Body of pancreas (tissue), 4 donors: ENCODE data around the gene SPACDR.

Experiments used
- POLR2A ChIP-seq, 3 donors: fragments of 450-650 bp; IDR thresholded peaks; one replicate each; pipeline ENCODE4 v1.6.1; 2016; ENCODE audit warnings: antibody characterized with exemption in 3 of 3, mild to moderate bottlenecking in 2 of 3
- TF ChIP-seq, protein P1 (sequence below), 7 experiments: fragments of 450-650 bp in 4 of 7; fragments of 200-600 bp in 3 of 7; sonication (generic) in 3 of 7; IDR thresholded peaks; one replicate each; pipeline ENCODE4 v1.5.1; 2016 to 2019; ENCODE audit warnings: antibody characterized with exemption in 7 of 7

DNA sequence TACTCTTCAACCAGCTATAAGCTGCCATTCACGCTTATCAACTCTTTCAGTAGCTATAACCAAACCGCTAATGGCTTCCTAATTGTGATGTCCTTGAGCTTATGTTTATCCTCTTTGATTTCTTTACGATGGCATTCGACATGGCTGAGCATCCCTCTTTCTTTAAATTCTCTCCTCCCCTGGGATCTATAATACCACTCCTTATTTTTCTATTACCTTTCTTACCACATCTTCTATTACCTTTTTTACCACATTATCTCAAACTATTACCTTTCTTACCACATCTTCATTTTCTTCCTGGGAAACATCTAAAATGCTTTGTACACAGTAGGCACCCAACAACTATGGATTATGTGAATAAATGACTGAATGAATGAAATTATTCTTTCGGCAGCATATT, 48.6 kb downstream of the SPACDR start:
- TF ChIP-seq, protein P1, sequence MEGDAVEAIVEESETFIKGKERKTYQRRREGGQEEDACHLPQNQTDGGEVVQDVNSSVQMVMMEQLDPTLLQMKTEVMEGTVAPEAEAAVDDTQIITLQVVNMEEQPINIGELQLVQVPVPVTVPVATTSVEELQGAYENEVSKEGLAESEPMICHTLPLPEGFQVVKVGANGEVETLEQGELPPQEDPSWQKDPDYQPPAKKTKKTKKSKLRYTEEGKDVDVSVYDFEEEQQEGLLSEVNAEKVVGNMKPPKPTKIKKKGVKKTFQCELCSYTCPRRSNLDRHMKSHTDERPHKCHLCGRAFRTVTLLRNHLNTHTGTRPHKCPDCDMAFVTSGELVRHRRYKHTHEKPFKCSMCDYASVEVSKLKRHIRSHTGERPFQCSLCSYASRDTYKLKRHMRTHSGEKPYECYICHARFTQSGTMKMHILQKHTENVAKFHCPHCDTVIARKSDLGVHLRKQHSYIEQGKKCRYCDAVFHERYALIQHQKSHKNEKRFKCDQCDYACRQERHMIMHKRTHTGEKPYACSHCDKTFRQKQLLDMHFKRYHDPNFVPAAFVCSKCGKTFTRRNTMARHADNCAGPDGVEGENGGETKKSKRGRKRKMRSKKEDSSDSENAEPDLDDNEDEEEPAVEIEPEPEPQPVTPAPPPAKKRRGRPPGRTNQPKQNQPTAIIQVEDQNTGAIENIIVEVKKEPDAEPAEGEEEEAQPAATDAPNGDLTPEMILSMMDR (IDR thresholded peaks at IDR 0.05) = no peak
- no peak for TF ChIP-seq POLR2A (IDR thresholded peaks at IDR 0.05)
